Liver (tissue), 9 donors: ENCODE measurements around the gene PIGP. TPM values are rescaled to one million over a fixed set of nuclear protein-coding genes. Genes with fewer than 3 reads are reported as not detected.

Source experiments
- DNase-seq: peaks from one replicate; pipeline ENCODE4 v3.0.0-alpha.2; 2017; ENCODE audit warnings: low spot score
- H3K27ac ChIP-seq, 2 donors: one replicate each; pipeline ENCODE4 v1.7.0; 2013; ENCODE audit warnings: inconsistent platforms in 2 of 2, low read length in 2 of 2, control low read depth in 1 of 2, low read depth in 1 of 2, mild to moderate bottlenecking in 1 of 2
- H3K27me3 ChIP-seq, 4 donors: one replicate each; pipeline versions ENCODE4 v1.6.1 to v1.7.0; 2013; ENCODE audit warnings: low read length in 3 of 4, inconsistent platforms in 1 of 4, mild to moderate bottlenecking in 1 of 4, moderate library complexity in 1 of 4; ENCODE audit not compliant: control insufficient read depth in 4 of 4, insufficient read depth in 4 of 4
- H3K36me3 ChIP-seq, 4 donors: one replicate each; pipeline versions ENCODE4 v1.6.1 to v1.7.0; 2013; ENCODE audit warnings: low read length in 3 of 4, mild to moderate bottlenecking in 3 of 4, low read depth in 1 of 4, moderate library complexity in 1 of 4; ENCODE audit not compliant: control insufficient read depth in 4 of 4, insufficient read depth in 3 of 4
- H3K4me1 ChIP-seq, 4 donors: one replicate each; pipeline versions ENCODE4 v1.6.1 to v1.7.0; 2013; ENCODE audit warnings: low read length in 3 of 4, mild to moderate bottlenecking in 3 of 4, moderate library complexity in 1 of 4; ENCODE audit not compliant: control insufficient read depth in 4 of 4, insufficient read depth in 4 of 4
- H3K4me3 ChIP-seq, 3 donors: one replicate each; pipeline versions ENCODE4 v1.6.1 to v1.7.0; 2013; ENCODE audit warnings: low read length in 3 of 3, control low read depth in 1 of 3, low read depth in 1 of 3, mild to moderate bottlenecking in 1 of 3
- H3K9ac ChIP-seq, 2 donors: one replicate each; pipeline ENCODE4 v1.7.0; 2013; ENCODE audit warnings: low read length in 2 of 2, mild to moderate bottlenecking in 2 of 2, moderate library complexity in 2 of 2, control low read depth in 1 of 2, low read depth in 1 of 2
- H3K9me3 ChIP-seq, 4 donors: one replicate each; pipeline versions ENCODE4 v1.6.1 to v1.7.0; 2013; ENCODE audit warnings: low read length in 3 of 4; ENCODE audit not compliant: control insufficient read depth in 4 of 4
- EGR1 ChIP-seq, 2 donors: IDR thresholded peaks; 2 replicates each; pipeline ENCODE4 v1.6.1; 2016 to 2018; ENCODE audit warnings: antibody characterized with exemption in 2 of 2, low read depth in 2 of 2
- FOXA1 ChIP-seq: IDR thresholded peaks from 2 replicates; pipeline ENCODE4 v1.6.1; 2016; ENCODE audit warnings: antibody characterized with exemption
- FOXA2 ChIP-seq: IDR thresholded peaks from 2 replicates; pipeline ENCODE4 v1.6.1; 2016; ENCODE audit warnings: antibody characterized with exemption
- GABPA ChIP-seq, 2 donors: IDR thresholded peaks in 1 of 2; conservative IDR thresholded peaks in 1 of 2; 2 replicates each; pipeline ENCODE4 v1.6.1; 2016; ENCODE audit warnings: antibody characterized with exemption in 2 of 2, mild to moderate bottlenecking in 1 of 2, moderate library complexity in 1 of 2
- HNF4A ChIP-seq, 2 donors: conservative IDR thresholded peaks; 2 replicates each; pipeline ENCODE4 v1.6.1; 2016; ENCODE audit warnings: antibody characterized with exemption in 2 of 2, mild to moderate bottlenecking in 2 of 2
- HNF4G ChIP-seq: IDR thresholded peaks from 2 replicates; pipeline ENCODE4 v1.6.1; 2016; ENCODE audit warnings: antibody characterized with exemption
- JUND ChIP-seq, 2 donors: IDR thresholded peaks; 2 replicates each; pipeline ENCODE4 v1.6.1; 2016; ENCODE audit warnings: antibody characterized with exemption in 2 of 2
- MAX ChIP-seq: IDR thresholded peaks from 2 replicates; pipeline ENCODE4 v1.6.1; 2016; ENCODE audit warnings: antibody characterized with exemption
- NR2F2 ChIP-seq: IDR thresholded peaks from 2 replicates; pipeline ENCODE4 v1.6.1; 2016; ENCODE audit warnings: antibody characterized with exemption
- RAD21 ChIP-seq, 2 donors: IDR thresholded peaks; 2 replicates each; pipeline ENCODE4 v1.6.1; 2016; ENCODE audit warnings: antibody characterized with exemption in 2 of 2, mild to moderate bottlenecking in 2 of 2
- RXRA ChIP-seq, 2 donors: IDR thresholded peaks; 2 replicates each; pipeline ENCODE4 v1.6.1; 2017 to 2018; ENCODE audit warnings: antibody characterized with exemption in 2 of 2, mild to moderate bottlenecking in 1 of 2
- SP1 ChIP-seq: IDR thresholded peaks from 2 replicates; pipeline ENCODE4 v1.6.1; 2018; ENCODE audit warnings: antibody characterized with exemption, mild to moderate bottlenecking
- TAF1 ChIP-seq: conservative IDR thresholded peaks from 2 replicates; pipeline ENCODE4 v1.6.1; 2016; ENCODE audit warnings: antibody characterized with exemption, mild to moderate bottlenecking
- YY1 ChIP-seq: IDR thresholded peaks from 2 replicates; pipeline ENCODE4 v1.6.1; 2016; ENCODE audit warnings: antibody characterized with exemption, mild to moderate bottlenecking
- ZBTB33 ChIP-seq: IDR thresholded peaks from 2 replicates; pipeline ENCODE4 v1.6.1; 2016; ENCODE audit warnings: antibody characterized with exemption
- WGBS: extraction: QIAGEN DNeasy Blood & Tissue Kit; methylation state at CpG from one replicate; pipeline ENCODE4 v1.1.7; 2013; 5-methylcytosine and 5-hydroxymethylcytosine counted together
- polyA plus RNA-seq, 2 donors: library from polyadenylated mRNA; stranded (reverse) in 1 of 2; unstranded in 1 of 2; fragments of 200-250 nt in 1 of 2; fragments of >200 nt in 1 of 2; fragmentation: Nextera tagmentation in 1 of 2; extraction: Ambion mirVana in 1 of 2; gene quantifications; one replicate each; pipeline versions ENCODE4 v1.2.1 to v1.2.3, GENCODE V29; 2013 to 2015
- total RNA-seq, 2 donors: library from RNA; depleted of rRNA; stranded (reverse); fragments of >200 nt; gene quantifications; one replicate each; pipeline ENCODE4 v1.2.3, GENCODE V29; 2014
- TF ChIP-seq, protein P1 (sequence below): IDR thresholded peaks from 2 replicates; pipeline ENCODE4 v1.6.1; 2016; ENCODE audit warnings: antibody characterized with exemption, mild to moderate bottlenecking
- TF ChIP-seq, protein P2 (sequence below): fragments of 150-350 bp; IDR thresholded peaks from 2 replicates; pipeline ENCODE4 v1.5.1; 2017; ENCODE audit warnings: improper control_type of control experiment, low read depth, low read length; ENCODE audit not compliant: missing input control
- TF ChIP-seq, protein P3 (sequence below): IDR thresholded peaks from 2 replicates; pipeline ENCODE4 v1.6.1; 2016; ENCODE audit warnings: antibody characterized with exemption
- donor health status: healthy.
- donor health status: healthy.
- donor health status: healthy.
- donor health status: healthy.
- donor health status: healthy.

Gene PIGP
- total and polyA plus RNA-seq, 4 donors = 3.8 to 26.2 (median 11.7) TPM

DNA sequence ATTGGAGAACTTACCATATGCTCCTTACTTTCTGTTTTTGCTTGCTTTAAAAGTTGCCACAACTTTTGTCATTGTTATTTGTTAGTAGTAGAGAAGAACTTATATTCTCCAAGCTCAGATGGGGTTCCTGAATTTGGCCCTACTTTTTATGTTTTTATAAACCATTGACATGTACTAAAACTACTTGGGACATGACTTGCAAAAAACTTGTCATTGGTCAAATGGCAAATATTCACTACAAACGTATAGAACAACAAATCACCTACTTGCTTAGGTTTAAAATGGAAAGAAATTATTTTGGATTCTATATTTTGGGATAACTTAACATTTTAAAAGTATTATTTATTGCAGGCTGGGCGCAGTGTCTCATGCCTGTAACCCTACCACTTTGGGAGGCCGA is 32.7 kb downstream of the PIGP start:
- no peaks in the 10 kb centered on the region for H3K27me3 ChIP-seq
- TF ChIP-seq YY1 (no peak), FOXA2 (no peak), MAX (no peak), RXRA (IDR thresholded peaks at IDR 0.05) (no peak), NR2F2 (no peak), EGR1 (IDR thresholded peaks at IDR 0.05; ENCODE audit: low read depth in 2 of 2) (no peak), HNF4A (conservative IDR thresholded peaks at IDR 0.05) (no peak), ZBTB33 (no peak), SP1 (no peak), RAD21 (IDR thresholded peaks at IDR 0.05) (no peak), HNF4G (no peak), GABPA (IDR thresholded peaks at IDR 0.05 in 1 of 2, conservative IDR thresholded peaks at IDR 0.05 in 1 of 2) (no peak), FOXA1 (no peak), TAF1 (no peak), JUND (IDR thresholded peaks at IDR 0.05) (no peak)
- TF ChIP-seq, protein P1, sequence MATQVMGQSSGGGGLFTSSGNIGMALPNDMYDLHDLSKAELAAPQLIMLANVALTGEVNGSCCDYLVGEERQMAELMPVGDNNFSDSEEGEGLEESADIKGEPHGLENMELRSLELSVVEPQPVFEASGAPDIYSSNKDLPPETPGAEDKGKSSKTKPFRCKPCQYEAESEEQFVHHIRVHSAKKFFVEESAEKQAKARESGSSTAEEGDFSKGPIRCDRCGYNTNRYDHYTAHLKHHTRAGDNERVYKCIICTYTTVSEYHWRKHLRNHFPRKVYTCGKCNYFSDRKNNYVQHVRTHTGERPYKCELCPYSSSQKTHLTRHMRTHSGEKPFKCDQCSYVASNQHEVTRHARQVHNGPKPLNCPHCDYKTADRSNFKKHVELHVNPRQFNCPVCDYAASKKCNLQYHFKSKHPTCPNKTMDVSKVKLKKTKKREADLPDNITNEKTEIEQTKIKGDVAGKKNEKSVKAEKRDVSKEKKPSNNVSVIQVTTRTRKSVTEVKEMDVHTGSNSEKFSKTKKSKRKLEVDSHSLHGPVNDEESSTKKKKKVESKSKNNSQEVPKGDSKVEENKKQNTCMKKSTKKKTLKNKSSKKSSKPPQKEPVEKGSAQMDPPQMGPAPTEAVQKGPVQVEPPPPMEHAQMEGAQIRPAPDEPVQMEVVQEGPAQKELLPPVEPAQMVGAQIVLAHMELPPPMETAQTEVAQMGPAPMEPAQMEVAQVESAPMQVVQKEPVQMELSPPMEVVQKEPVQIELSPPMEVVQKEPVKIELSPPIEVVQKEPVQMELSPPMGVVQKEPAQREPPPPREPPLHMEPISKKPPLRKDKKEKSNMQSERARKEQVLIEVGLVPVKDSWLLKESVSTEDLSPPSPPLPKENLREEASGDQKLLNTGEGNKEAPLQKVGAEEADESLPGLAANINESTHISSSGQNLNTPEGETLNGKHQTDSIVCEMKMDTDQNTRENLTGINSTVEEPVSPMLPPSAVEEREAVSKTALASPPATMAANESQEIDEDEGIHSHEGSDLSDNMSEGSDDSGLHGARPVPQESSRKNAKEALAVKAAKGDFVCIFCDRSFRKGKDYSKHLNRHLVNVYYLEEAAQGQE = no peak
- TF ChIP-seq, protein P2, sequence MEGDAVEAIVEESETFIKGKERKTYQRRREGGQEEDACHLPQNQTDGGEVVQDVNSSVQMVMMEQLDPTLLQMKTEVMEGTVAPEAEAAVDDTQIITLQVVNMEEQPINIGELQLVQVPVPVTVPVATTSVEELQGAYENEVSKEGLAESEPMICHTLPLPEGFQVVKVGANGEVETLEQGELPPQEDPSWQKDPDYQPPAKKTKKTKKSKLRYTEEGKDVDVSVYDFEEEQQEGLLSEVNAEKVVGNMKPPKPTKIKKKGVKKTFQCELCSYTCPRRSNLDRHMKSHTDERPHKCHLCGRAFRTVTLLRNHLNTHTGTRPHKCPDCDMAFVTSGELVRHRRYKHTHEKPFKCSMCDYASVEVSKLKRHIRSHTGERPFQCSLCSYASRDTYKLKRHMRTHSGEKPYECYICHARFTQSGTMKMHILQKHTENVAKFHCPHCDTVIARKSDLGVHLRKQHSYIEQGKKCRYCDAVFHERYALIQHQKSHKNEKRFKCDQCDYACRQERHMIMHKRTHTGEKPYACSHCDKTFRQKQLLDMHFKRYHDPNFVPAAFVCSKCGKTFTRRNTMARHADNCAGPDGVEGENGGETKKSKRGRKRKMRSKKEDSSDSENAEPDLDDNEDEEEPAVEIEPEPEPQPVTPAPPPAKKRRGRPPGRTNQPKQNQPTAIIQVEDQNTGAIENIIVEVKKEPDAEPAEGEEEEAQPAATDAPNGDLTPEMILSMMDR = no peak
- TF ChIP-seq, protein P3, sequence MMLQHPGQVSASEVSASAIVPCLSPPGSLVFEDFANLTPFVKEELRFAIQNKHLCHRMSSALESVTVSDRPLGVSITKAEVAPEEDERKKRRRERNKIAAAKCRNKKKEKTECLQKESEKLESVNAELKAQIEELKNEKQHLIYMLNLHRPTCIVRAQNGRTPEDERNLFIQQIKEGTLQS = no peak
- H3K9ac ChIP-seq = no peak overlapping the region
- H3K27ac ChIP-seq = no peak overlapping the region
- 92% methylated on average over 3 of the region's 3 CpGs for WGBS
- H3K36me3 ChIP-seq = no peaks in the 10 kb centered on the region
- H3K9me3 ChIP-seq = no peaks in the 10 kb centered on the region
- no peaks in the 10 kb centered on the region for H3K4me1 ChIP-seq
- no peak overlapping the region for H3K4me3 ChIP-seq
- no peak for DNase-seq
